ENCODE measurements around the gene FOLR3.
"Not testable (repeated sequence)": the region's sequence is repeated elsewhere in the genome, so short reads cannot be mapped to it uniquely, and the experiment has no call there.

Gene FOLR3

GRCh38 chr11:72164187-72164586 is 28.7 kb downstream of the FOLR3 start:
- not testable (repeated sequence) for H3K36me3 ChIP-seq (ENCODE audit: insufficient read depth, low read length); H3K9ac ChIP-seq (ENCODE audit: low read depth, low read length); H3K9me3 ChIP-seq (ENCODE audit: control insufficient read depth, insufficient read depth, low read length); H3K4me1 ChIP-seq (ENCODE audit: insufficient read depth, low read length)

DNA sequence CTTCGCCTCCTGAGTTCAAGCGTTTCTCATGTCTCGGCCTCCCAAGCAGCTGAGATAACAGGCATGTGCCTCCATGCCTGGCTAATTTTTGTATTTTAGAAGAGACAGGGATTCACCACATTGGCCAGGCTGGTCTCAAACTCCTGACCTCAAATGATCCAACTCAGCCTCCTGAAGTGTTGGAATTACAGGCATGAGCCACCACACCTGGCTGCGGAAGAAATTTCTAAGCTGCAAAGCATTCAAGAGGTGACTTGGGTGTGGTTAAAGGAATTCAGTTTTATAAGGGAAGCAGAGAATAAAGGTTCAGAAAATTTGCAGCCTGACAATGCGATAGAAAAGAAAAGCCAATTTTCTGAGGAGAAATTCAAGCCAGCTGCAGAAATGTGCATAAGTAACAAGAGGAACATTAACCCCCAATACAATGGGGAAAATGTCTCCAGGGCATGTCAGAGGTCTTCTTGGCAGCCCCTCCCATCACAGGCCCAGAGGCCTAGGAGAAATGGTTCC is 33.6 kb downstream of the FOLR3 start:
- H3K9ac ChIP-seq (ENCODE audit: low read depth, low read length); H3K9me3 ChIP-seq (ENCODE audit: control insufficient read depth, insufficient read depth, low read length); H3K4me1 ChIP-seq (ENCODE audit: insufficient read depth, low read length); H3K36me3 ChIP-seq (ENCODE audit: insufficient read depth, low read length): not testable (repeated sequence)

DNA sequence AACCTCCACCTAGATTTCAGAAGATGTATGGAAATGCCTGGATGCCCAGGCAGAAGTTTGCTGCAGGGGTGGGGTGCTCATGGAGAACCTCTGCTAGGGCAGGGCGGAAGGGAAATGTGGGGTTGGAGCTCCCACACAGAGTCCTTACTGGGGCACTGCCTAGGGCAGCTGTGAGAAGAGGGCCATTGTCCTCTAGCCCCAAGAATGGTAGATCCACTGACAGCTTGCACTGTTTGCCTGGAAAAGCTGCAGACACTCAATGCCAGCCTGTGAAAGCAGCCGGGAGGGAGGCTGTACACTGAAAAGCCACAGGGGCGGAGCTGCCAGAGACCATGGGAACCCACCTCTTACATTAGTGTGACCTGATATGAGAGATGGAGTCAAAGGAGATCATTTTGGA is 34.2 kb downstream of the FOLR3 start:
- H3K9me3 ChIP-seq (ENCODE audit: control insufficient read depth, insufficient read depth, low read length); H3K36me3 ChIP-seq (ENCODE audit: insufficient read depth, low read length); H3K4me1 ChIP-seq (ENCODE audit: insufficient read depth, low read length); H3K9ac ChIP-seq (ENCODE audit: low read depth, low read length): not testable (repeated sequence)

DNA sequence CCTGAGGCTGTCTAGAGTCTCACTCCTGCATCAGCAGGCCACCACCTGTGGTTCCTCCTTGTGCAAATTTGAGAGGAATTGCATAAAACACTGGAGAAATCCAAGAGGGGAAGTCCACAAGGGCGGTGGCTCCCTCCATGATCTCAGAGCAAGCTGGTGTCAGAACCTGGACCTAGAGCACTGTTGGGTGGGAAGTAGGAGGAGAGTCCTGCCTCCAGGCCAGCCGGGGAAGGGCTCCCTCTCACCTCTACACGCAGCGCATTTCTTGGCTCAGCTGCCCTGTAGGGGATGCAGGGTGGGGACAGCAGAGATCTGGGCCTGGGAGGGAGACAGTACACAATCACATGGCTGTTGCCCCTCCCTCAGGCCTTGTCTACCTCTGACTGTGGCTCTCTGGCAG is 36.5 kb downstream of the FOLR3 start:
- H3K4me1 ChIP-seq (ENCODE audit: insufficient read depth, low read length); H3K9me3 ChIP-seq (ENCODE audit: control insufficient read depth, insufficient read depth, low read length): not testable (repeated sequence)

GRCh38 chr11:72173291-72173690 is 37.8 kb downstream of the FOLR3 start:
- no peaks in the 10 kb centered on the region for H3K9me3 ChIP-seq (ENCODE audit: control insufficient read depth, insufficient read depth, low read length)

More for the DNA sequence above, 36.5 kb downstream of the FOLR3 start:
- not testable (repeated sequence) for H3K9ac ChIP-seq (ENCODE audit: low read depth, low read length); H3K36me3 ChIP-seq (ENCODE audit: insufficient read depth, low read length)

DNA sequence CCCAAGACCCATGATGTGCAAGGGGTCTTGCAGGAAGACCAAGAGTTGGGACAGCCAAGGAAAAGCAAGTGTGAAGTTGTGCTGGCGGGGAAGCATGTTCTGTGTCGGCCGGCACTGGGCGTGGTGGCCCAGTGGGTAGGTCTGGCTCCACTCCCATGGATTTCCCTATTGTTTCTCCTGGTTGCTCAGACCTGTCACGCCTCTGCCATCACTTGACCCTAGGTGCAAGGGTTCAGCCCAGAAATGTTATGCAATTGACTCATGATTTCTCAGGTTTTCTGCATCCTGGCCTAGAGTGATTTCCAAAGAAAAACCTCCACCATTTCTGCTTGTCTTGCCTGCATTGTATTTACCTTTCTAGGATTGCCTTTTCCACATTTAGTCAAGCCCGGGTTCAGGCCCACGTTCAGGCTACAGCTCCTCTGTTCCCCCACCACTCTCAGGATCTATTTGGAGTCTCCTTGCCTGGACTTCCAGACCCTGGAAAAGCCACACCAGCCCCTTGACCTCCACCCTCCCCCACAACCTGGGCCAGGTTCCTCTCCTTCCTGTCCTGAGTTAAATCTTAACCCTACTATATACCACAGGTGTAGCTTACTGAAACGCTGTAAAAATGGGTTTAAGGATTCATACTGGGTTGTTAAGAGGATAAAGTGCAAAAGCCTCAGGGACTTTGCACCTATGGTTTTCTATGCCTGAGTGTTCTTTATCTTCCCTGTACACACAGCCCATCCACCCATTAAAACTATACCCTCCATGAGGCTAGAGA is 39.0 kb downstream of the FOLR3 start:
- Histone ChIP-seq H3K4me1 (ENCODE audit: insufficient read depth, low read length) (no peaks in the 10 kb centered on the region), H3K36me3 (ENCODE audit: insufficient read depth, low read length) (no peaks in the 10 kb centered on the region), H3K9ac (ENCODE audit: low read depth, low read length) (no peak overlapping the region), H3K9me3 (ENCODE audit: control insufficient read depth, insufficient read depth, low read length) (no peaks in the 10 kb centered on the region)

More at GRCh38 chr11:72173291-72173690, 37.8 kb downstream of the FOLR3 start:
- Histone ChIP-seq H3K36me3 (ENCODE audit: insufficient read depth, low read length) (no peaks in the 10 kb centered on the region), H3K9ac (ENCODE audit: low read depth, low read length) (no peak overlapping the region), H3K4me1 (ENCODE audit: insufficient read depth, low read length) (no peaks in the 10 kb centered on the region)

- H3K36me3 ChIP-seq (ENCODE audit: insufficient read depth, low read length): no peaks in the 10 kb centered on the region
- H3K4me1 ChIP-seq (ENCODE audit: insufficient read depth, low read length): no peaks in the 10 kb centered on the region
- no peaks in the 10 kb centered on the region for H3K9me3 ChIP-seq (ENCODE audit: control insufficient read depth, insufficient read depth, low read length)
- no peak overlapping the region for H3K9ac ChIP-seq (ENCODE audit: low read depth, low read length)
Observed at GRCh38 chr11:72177656-72178055, 42.1 kb downstream of the FOLR3 start.

GRCh38 chr11:72179049-72179803 is 43.7 kb downstream of the FOLR3 start:
- Histone ChIP-seq H3K4me1 (ENCODE audit: insufficient read depth, low read length) (no peaks in the 10 kb centered on the region), H3K36me3 (ENCODE audit: insufficient read depth, low read length) (no peaks in the 10 kb centered on the region), H3K9ac (ENCODE audit: low read depth, low read length) (no peak overlapping the region), H3K9me3 (ENCODE audit: control insufficient read depth, insufficient read depth, low read length) (no peaks in the 10 kb centered on the region)

DNA sequence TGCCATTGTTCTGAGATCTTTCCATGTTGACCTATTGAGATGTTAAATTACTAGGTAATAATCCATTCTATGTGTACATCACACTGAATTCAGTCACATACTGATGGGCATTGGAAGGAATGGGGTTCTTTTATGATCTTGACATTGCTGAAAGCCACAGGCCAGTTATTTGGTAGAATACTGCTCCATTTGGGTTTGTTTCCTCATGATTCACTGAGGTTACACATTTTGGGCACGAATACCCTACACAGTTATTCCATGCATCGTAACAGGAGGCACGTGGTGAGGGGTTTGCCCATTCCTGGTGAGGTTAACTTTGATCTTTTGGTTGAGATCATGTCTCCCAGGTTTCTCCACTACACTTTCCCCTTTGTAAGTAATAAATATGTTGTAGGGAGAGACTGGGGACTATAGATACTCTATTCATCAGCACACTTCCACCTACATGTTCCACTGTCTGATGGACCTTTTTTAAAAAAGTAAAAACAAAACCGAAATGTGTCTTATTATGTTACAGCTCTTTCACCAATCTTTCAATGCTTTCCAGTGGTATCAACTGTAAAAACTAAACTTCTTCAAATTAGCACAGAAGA is 44.4 kb downstream of the FOLR3 start:
- H3K4me1 ChIP-seq (ENCODE audit: insufficient read depth, low read length): no peaks in the 10 kb centered on the region
- no peaks in the 10 kb centered on the region for H3K9me3 ChIP-seq (ENCODE audit: control insufficient read depth, insufficient read depth, low read length)
- no peaks in the 10 kb centered on the region for H3K36me3 ChIP-seq (ENCODE audit: insufficient read depth, low read length)
- H3K9ac ChIP-seq (ENCODE audit: low read depth, low read length): no peak overlapping the region

DNA sequence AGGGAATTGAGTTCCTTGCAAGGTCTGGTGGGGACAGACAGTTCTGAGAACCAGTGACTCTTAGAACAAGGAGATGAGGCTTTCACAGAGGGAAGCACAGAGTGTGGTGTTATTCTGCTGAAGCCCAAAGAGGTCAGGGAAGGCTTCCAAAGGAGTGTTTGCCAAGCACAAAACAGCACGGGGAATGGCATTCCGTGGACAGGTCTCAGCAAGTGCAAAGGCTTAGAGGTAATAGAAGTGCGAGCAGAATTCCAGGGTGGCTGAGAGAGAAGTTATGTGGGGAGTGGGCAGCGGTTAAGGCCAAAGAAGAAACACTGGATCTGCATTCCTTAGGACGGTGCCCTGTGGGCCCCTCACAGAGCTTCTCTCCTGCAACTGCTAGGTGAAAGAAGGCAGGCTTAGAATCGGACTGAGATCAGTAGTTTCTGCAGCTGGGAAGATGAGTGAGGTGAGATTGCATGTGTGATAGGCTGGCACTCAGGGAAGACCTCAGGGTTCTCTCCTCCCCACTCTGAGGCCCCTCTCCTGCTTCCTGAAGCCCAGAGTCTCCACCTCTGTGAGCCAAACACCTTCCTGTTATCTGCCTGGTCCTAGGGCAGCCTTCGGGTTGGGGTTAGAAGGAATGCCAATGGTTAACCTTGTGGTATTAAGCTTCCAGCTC is 45.5 kb downstream of the FOLR3 start:
- not testable (repeated sequence) for H3K36me3 ChIP-seq (ENCODE audit: insufficient read depth, low read length); H3K4me1 ChIP-seq (ENCODE audit: insufficient read depth, low read length); H3K9ac ChIP-seq (ENCODE audit: low read depth, low read length); H3K9me3 ChIP-seq (ENCODE audit: control insufficient read depth, insufficient read depth, low read length)

DNA sequence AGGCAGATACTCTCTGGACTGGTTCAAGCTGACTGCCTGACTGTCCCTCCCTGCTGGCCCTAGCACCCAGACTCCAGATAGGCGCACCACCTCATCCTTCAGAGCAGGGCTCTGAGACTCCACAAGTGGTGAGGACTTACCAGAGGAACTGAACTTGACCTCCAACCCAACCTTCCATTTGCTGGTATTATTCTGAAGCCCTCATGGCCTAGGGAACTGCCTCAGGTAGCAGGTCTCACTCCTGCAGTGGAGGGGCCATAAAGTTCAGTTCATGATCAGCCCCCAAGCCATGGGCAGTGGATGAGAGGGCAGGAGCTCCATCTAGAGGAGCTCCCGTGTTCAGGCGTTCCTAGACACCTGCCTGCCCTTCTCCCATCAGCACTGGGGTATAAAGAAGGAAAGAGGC is 46.0 kb downstream of the FOLR3 start:
- not testable (repeated sequence) for H3K9me3 ChIP-seq (ENCODE audit: control insufficient read depth, insufficient read depth, low read length); H3K36me3 ChIP-seq (ENCODE audit: insufficient read depth, low read length); H3K9ac ChIP-seq (ENCODE audit: low read depth, low read length); H3K4me1 ChIP-seq (ENCODE audit: insufficient read depth, low read length)

DNA sequence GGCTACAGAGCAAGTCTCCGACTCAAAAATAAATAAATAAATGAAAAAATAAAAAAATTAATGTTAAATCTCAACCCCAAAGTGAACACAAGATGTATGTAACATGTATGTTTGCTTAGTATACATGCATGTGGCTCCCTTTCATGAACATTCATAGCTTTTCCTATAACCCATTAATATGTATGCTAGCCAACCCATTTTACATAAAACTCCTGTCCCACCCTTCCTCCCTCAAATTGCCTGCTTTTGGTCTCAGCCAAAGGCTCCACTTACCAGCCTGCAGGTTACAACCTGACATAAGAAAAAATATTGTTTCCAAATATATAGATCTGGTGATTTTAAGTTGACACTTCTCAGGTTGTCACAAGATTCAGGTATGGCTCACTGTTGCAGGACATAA is 52.7 kb downstream of the FOLR3 start:
- Histone ChIP-seq H3K9ac (ENCODE audit: low read depth, low read length) (no peak overlapping the region), H3K4me1 (ENCODE audit: insufficient read depth, low read length) (peaks cover 7% of the 10 kb centered on the region; the same call in 1 of the 2 replicates), H3K9me3 (ENCODE audit: control insufficient read depth, insufficient read depth, low read length) (no peaks in the 10 kb centered on the region), H3K36me3 (ENCODE audit: insufficient read depth, low read length) (no peaks in the 10 kb centered on the region; the same call in 1 of the 2 replicates)
